ENCODE data around the gene KCNT2. TPM values are rescaled to one million over a fixed set of nuclear protein-coding genes. Genes with fewer than 3 reads are reported as not detected.

KCNT2 gene
- total and polyA plus RNA-seq, 2 of the 8 experiments (the other 6 are each of a cell fraction or from before 2014, with no cell fraction given), result 2.3 to 10.2 TPM

DNA sequence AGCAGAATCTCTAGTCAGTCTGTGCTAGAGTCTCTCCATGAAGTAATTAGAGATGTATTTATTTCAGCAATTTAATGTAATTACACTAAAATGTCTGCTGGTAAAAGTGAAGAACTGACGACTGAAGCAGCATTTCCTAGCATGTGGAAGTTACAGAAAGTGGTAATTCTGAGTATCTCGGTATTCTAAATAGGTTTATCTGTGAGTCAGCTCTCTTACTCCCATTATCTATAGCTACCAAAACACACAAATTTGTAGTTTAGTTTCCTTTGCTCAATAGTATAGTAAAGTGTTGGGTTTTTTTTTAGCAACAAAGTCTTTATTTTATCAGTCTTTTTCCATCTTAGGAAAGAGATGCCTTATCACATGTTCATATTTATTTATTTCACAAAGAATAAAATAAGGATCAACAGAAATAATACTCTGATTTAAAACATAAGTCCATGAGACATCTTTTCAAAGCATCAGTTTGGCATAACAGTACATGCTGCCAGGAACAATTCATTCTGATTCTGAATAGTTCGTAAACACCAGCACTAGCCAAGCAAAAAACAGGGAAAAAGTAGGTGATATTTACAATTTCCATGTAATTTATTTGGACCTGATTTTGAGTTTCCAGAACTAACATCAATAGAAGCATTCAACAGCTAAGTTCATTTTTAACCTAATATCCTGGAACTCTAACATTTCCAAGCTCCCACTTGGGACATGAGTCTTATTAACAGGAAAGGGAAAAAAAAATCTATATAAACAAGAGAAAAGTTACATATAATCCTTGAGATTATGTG is 76.3 kb downstream of the KCNT2 start:
- no peak overlapping the region for H4K91ac ChIP-seq (replicated peaks; ENCODE audit: insufficient read length, low read length)
- ChIA-PET POLR2A (ENCODE audit: partially characterized antibody) (interaction anchor here (1.2 kb wide), 1 partner anchor 77 kb away, joined by 4 read pairs; the partner anchor contains the start of gene KCNT2), CTCF (ENCODE audit: partially characterized antibody) (interaction anchor here (1.0 kb wide), 1 partner anchor 48 kb away, joined by 4 read pairs; no protein-coding TSS in a partner anchor)
- no peak overlapping the region for H4K8ac ChIP-seq (ENCODE audit: extremely low read depth, insufficient read depth, low read length)
- peaks cover 16% of the 10 kb centered on the region in 2 experiments for H3K9me3 ChIP-seq (ENCODE audit: insufficient read depth in 2 of 2, low read depth in 1 of 2, low read length in 1 of 2)
- no peak overlapping the region for H3K9ac ChIP-seq (replicated peaks in 1 of 4; ENCODE audit: extremely low read depth in 1 of 4, low read depth in 3 of 4, low read length in 3 of 4)
- no peaks in the 10 kb centered on the region for H3K4me1 ChIP-seq (replicated peaks in 1 of 4; ENCODE audit: control insufficient read depth in 3 of 4, insufficient read depth in 4 of 4, low read length in 3 of 4)
- no peaks in the 10 kb centered on the region for H3K27me3 ChIP-seq (replicated peaks in 1 of 4; ENCODE audit: control insufficient read depth in 3 of 4, extremely low read depth in 1 of 4, insufficient read depth in 3 of 4, low read length in 3 of 4)
- no peaks in the 10 kb centered on the region; the same call in 1 of the 2 replicates for H3K79me1 ChIP-seq (ENCODE audit: low read depth, low read length)
- no peak overlapping the region for H3K23ac ChIP-seq (ENCODE audit: insufficient read length)
- peaks cover 0 to 9% of the 10 kb centered on the region in 2 experiments; a peak in 2 of 4 replicates for H3K79me2 ChIP-seq (ENCODE audit: control insufficient read depth in 1 of 2, insufficient read depth in 2 of 2, low read length in 2 of 2)
- H3K4me3 ChIP-seq (ENCODE audit: extremely low read depth in 1 of 4, insufficient read depth in 2 of 4, low read depth in 3 of 4, low read length in 4 of 4), result no peak overlapping the region
- H4K5ac ChIP-seq (ENCODE audit: insufficient read length, low read depth, low read length), result no peak overlapping the region
- H3K36me3 ChIP-seq (ENCODE audit: control insufficient read depth in 2 of 4, insufficient read depth in 4 of 4, low read length in 3 of 4), result peaks cover 0 to 13% (median 6%) of the 10 kb centered on the region in 4 experiments; a peak in 4 of 8 replicates
- H3K27ac ChIP-seq (ENCODE audit: low read depth, low read length), result no peak overlapping the region
- H3K56ac ChIP-seq (replicated peaks; ENCODE audit: insufficient read length, low read depth, low read length), result no peak overlapping the region
- H3K23me2 ChIP-seq (ENCODE audit: low read depth, low read length), result no peaks in the 10 kb centered on the region
- H2AK5ac ChIP-seq (ENCODE audit: low read depth, low read length), result no peak overlapping the region
- no peak overlapping the region for H3K14ac ChIP-seq (ENCODE audit: insufficient read length)
- WGBS, 2 experiments (ENCODE audit: extremely low coverage in 1 of 2, insufficient coverage in 1 of 2, insufficient read length in 1 of 2, insufficient replicate concordance in 2 of 2, low coverage in 1 of 2, low lambda C conversion rate in 2 of 2, missing lambda C conversion rate in 1 of 2), result 93% methylated on average over 3 of the region's 3 CpGs; no CpG with 5 or more reads in 1 of the 2 experiments
- H2BK20ac ChIP-seq (ENCODE audit: low read length), result no peak overlapping the region
- H2BK15ac ChIP-seq (ENCODE audit: low read length), result no peak overlapping the region
- FAIRE-seq, result no peak
- DNase-seq (ENCODE audit: low read depth in 1 of 2, low spot score in 2 of 2), result no peak
- no peak overlapping the region for H2BK12ac ChIP-seq (ENCODE audit: low read depth, low read length)
- no peaks in the 10 kb centered on the region for H4K20me1 ChIP-seq (replicated peaks in 1 of 2; ENCODE audit: control insufficient read depth in 1 of 2, insufficient read depth in 2 of 2, low read length in 2 of 2)
- no peak overlapping the region for H2BK120ac ChIP-seq (replicated peaks; ENCODE audit: low read depth, low read length)
- no peak overlapping the region for H2AFZ ChIP-seq (ENCODE audit: low read length)
- H3K4me2 ChIP-seq (ENCODE audit: insufficient read depth in 1 of 2, low read depth in 2 of 2, low read length in 2 of 2), result no peak overlapping the region
- H3K4ac ChIP-seq (replicated peaks; ENCODE audit: insufficient read length, low read depth, low read length), result no peak overlapping the region
- no peak overlapping the region for H3K18ac ChIP-seq (ENCODE audit: extremely low read depth, low read length)
- no peak overlapping the region for H2BK5ac ChIP-seq (ENCODE audit: low read depth, low read length)
- TF ChIP-seq SIRT6 (IDR thresholded peaks at IDR 0.05; ENCODE audit: low read length) (no peak), POU5F1 (IDR thresholded peaks at IDR 0.05; ENCODE audit: low read depth, low read length) (no peak), SP2 (IDR thresholded peaks at IDR 0.05; ENCODE audit: low read length) (no peak), TBP (IDR thresholded peaks at IDR 0.05; ENCODE audit: low read depth, low read length) (no peak), ZNF274 (IDR thresholded peaks at IDR 0.05; ENCODE audit: borderline replicate concordance, extremely low read depth, low read length) (no peak), TEAD4 (IDR thresholded peaks at IDR 0.05; ENCODE audit: low read depth, low read length) (no peak), SRF (IDR thresholded peaks at IDR 0.05; ENCODE audit: low read depth, low read length) (no peak), CHD2 (IDR thresholded peaks at IDR 0.05; ENCODE audit: low read length) (no peak), NRF1 (IDR thresholded peaks at IDR 0.05; ENCODE audit: low read depth, low read length) (no peak), EGR1 (IDR thresholded peaks at IDR 0.05; ENCODE audit: borderline replicate concordance, low read depth, low read length) (no peak), SP1 (IDR thresholded peaks at IDR 0.05; ENCODE audit: low read depth, low read length) (no peak)

Measured in H1 (cell line).